Measurements from ENCODE around the gene ACVR1. TPM values are rescaled to one million over a fixed set of nuclear protein-coding genes. Genes with fewer than 3 reads are reported as not detected.
A peak's percentile ranks its signal among the peaks of the same experiment; 100 is the strongest.
"Not testable (repeated sequence)": the region's sequence is repeated elsewhere in the genome, so short reads cannot be mapped to it uniquely, and the experiment has no call there.

Gene ACVR1
- total and polyA plus RNA-seq, 7 experiments from 2014 or later = 6.0 to 42.0 (median 17.8) TPM

- DNase-seq; POLR2A ChIA-PET; H3K4me1 ChIP-seq (ENCODE audit: control insufficient read depth in 2 of 2, insufficient read depth in 2 of 2, low read length in 2 of 2); CTCF ChIA-PET; H3K4me3 Mint-ChIP-seq; H3K27me3 ChIP-seq (ENCODE audit: control insufficient read depth in 2 of 2, insufficient read depth in 2 of 2, low read length in 2 of 2); ATAC-seq; H3K27ac ChIP-seq (ENCODE audit: low read depth, low read length); H3K27ac Mint-ChIP-seq; H3K4me3 ChIP-seq (ENCODE audit: low read length); H3K9me3 ChIP-seq (ENCODE audit: control insufficient read depth in 2 of 3, low read length in 3 of 3); H3K27me3 Mint-ChIP-seq: not testable (repeated sequence)
- peaks cover 34 to 95% (median 93%) of the 10 kb centered on the region in 5 donors for H3K36me3 Mint-ChIP-seq
- peaks cover 3 to 41% (median 20%) of the 10 kb centered on the region in 11 donors for H3K9me3 Mint-ChIP-seq
- peaks cover 0 to 19% (median 0%) of the 10 kb centered on the region in 7 donors for H3K4me1 Mint-ChIP-seq
- intact Hi-C loops (cut with micrococcal nuclease) = loop anchor here in 1 of 2 donors (5.0 kb wide), 1 partner anchor 129 kb away; the partner anchor contains the start of gene ACVR1C
- peaks cover 0 to 12% (median 0%) of the 10 kb centered on the region in 3 experiments for H3K36me3 ChIP-seq (ENCODE audit: control insufficient read depth in 2 of 3, insufficient read depth in 3 of 3, low read length in 3 of 3)
Measured at GRCh38 chr2:157756447-157756846, 119.7 kb downstream of the ACVR1 start.

DNA sequence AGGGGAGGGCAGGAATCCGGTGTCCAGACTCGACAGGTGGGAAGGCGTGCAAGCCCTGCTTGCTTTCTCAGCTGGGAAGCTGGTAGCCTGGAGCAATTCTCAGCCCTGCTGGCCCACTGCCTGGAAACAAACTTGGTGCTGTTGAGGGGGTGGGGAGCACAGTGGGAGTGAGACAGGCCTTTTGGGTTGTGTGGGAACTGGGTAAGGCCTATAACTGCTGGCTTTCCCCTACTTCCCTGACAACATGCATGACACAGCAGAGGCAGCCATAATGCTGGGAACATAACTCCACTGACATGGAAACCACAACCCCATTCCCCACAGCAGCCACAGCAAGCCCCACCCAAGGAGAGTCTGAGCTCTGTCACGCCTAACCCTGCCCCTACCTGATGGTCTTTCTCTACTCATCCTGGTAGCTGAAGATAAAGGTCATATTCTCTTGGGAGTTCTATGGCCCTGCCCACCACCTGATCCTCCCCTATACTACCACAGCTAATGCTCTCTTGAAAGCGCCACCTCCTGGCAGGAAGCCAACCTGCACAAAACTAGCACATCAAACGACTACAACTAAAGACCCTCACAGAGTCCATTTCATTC is 124.6 kb downstream of the ACVR1 start:
- Mint-ChIP-seq H3K9me3 (peaks cover 0 to 15% (median 6%) of the 10 kb centered on the region in 11 donors), H3K27ac (no peak overlapping the region), H3K36me3 (peaks cover 20 to 80% (median 64%) of the 10 kb centered on the region in 5 donors), H3K4me3 (no peak overlapping the region), H3K27me3 (no peaks in the 10 kb centered on the region), H3K4me1 (peaks cover 0 to 36% (median 3%) of the 10 kb centered on the region in 7 donors)
- H3K36me3 ChIP-seq (ENCODE audit: control insufficient read depth in 2 of 3, insufficient read depth in 3 of 3, low read length in 3 of 3) = peaks cover 0 to 10% (median 0%) of the 10 kb centered on the region in 3 experiments
- DNase-seq (peak in 5 of 9 donors; percentile 8 to 23 (median 13)), ATAC-seq (no peak)
- ChIA-PET CTCF (interaction anchor here (4.2 kb wide), 1 partner anchor 449 kb away, joined by 20 read pairs; no protein-coding TSS in a partner anchor), POLR2A (no interaction called here)
- no peaks in the 10 kb centered on the region for H3K9me3 ChIP-seq (ENCODE audit: control insufficient read depth in 2 of 3, low read length in 3 of 3)
- H3K27ac ChIP-seq (ENCODE audit: low read depth, low read length) = no peak overlapping the region
- intact Hi-C loops (cut with micrococcal nuclease) = loop anchor here in 1 of 2 donors (1.0 kb wide), 2 partner anchors 259 to 449 kb away; no protein-coding TSS in a partner anchor
- no peaks in the 10 kb centered on the region for H3K27me3 ChIP-seq (ENCODE audit: control insufficient read depth in 2 of 2, insufficient read depth in 2 of 2, low read length in 2 of 2)
- no peak overlapping the region for H3K4me3 ChIP-seq (ENCODE audit: low read length)
- H3K4me1 ChIP-seq (ENCODE audit: control insufficient read depth in 2 of 2, insufficient read depth in 2 of 2, low read length in 2 of 2) = no peaks in the 10 kb centered on the region

DNA sequence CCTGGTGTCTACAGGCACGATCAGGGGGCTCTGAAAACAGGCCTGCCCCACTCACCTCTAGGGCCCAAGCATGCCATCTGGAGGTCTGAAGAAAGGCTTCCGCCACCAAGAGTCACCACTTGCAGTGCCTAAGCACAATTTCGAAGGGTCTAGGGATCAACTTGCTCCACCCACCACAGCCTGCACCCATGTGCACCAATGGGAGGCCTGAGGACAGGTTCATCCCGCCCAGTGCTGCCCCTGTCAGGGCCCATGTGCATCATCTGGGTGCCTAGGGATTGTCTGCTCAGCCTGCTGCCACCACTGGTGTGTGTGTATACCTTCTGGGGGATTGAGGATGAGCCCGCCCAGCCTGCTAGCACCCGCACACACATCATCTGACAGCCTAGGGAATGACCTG is 126.4 kb downstream of the ACVR1 start:
- ChIA-PET POLR2A (no interaction called here), CTCF (interaction anchor here (4.2 kb wide), 1 partner anchor 447 kb away, joined by 20 read pairs; no protein-coding TSS in a partner anchor)
- Mint-ChIP-seq H3K4me3 (no peak overlapping the region), H3K27ac (no peak overlapping the region), H3K4me1 (peaks cover 0 to 36% (median 4%) of the 10 kb centered on the region in 7 donors), H3K27me3 (no peaks in the 10 kb centered on the region), H3K36me3 (peaks cover 5 to 69% (median 56%) of the 10 kb centered on the region in 5 donors), H3K9me3 (peaks cover 0 to 2% (median 0%) of the 10 kb centered on the region in 11 donors)
- intact Hi-C loops (cut with micrococcal nuclease) = no loop called here
- ATAC-seq = peak; percentile 20
- Histone ChIP-seq H3K4me1 (ENCODE audit: control insufficient read depth in 2 of 2, insufficient read depth in 2 of 2, low read length in 2 of 2) (no peaks in the 10 kb centered on the region), H3K9me3 (ENCODE audit: control insufficient read depth in 2 of 3, low read length in 3 of 3) (no peaks in the 10 kb centered on the region), H3K36me3 (ENCODE audit: control insufficient read depth in 2 of 3, insufficient read depth in 3 of 3, low read length in 3 of 3) (peaks cover 0 to 10% (median 0%) of the 10 kb centered on the region in 3 experiments), H3K27me3 (ENCODE audit: control insufficient read depth in 2 of 2, insufficient read depth in 2 of 2, low read length in 2 of 2) (no peaks in the 10 kb centered on the region), H3K4me3 (ENCODE audit: low read length) (no peak overlapping the region), H3K27ac (ENCODE audit: low read depth, low read length) (no peak overlapping the region)
- no peak for DNase-seq

- peaks cover 0 to 10% (median 0%) of the 10 kb centered on the region in 3 experiments for H3K36me3 ChIP-seq (ENCODE audit: control insufficient read depth in 2 of 3, insufficient read depth in 3 of 3, low read length in 3 of 3)
- no peak overlapping the region for H3K27ac ChIP-seq (ENCODE audit: low read depth, low read length)
- ChIA-PET POLR2A (interaction anchor here (0.7 kb wide), 1 partner anchor 297 kb away, joined by 3 read pairs; no protein-coding TSS in a partner anchor), CTCF (interaction anchor here (4.2 kb wide), 1 partner anchor 446 kb away, joined by 20 read pairs; no protein-coding TSS in a partner anchor)
- intact Hi-C loops (cut with micrococcal nuclease) = no loop called here
- H3K4me1 ChIP-seq (ENCODE audit: control insufficient read depth in 2 of 2, insufficient read depth in 2 of 2, low read length in 2 of 2) = no peaks in the 10 kb centered on the region
- DNase-seq (no peak), ATAC-seq (no peak)
- H3K4me1 Mint-ChIP-seq = peaks cover 0 to 36% (median 4%) of the 10 kb centered on the region in 7 donors
- no peaks in the 10 kb centered on the region for H3K9me3 ChIP-seq (ENCODE audit: control insufficient read depth in 2 of 3, low read length in 3 of 3)
- H3K36me3 Mint-ChIP-seq = peaks cover 5 to 65% (median 46%) of the 10 kb centered on the region in 5 donors
- H3K4me3 ChIP-seq (ENCODE audit: low read length) = no peak overlapping the region
- no peaks in the 10 kb centered on the region for H3K9me3 Mint-ChIP-seq
- peak overlapping the region in 1 of 9 donors; percentile 18 for H3K27ac Mint-ChIP-seq
- H3K27me3 ChIP-seq (ENCODE audit: control insufficient read depth in 2 of 2, insufficient read depth in 2 of 2, low read length in 2 of 2) = no peaks in the 10 kb centered on the region
- no peak overlapping the region for H3K4me3 Mint-ChIP-seq
- H3K27me3 Mint-ChIP-seq = no peaks in the 10 kb centered on the region
Measured at GRCh38 chr2:157748371-157749142, 127.6 kb downstream of the ACVR1 start.

- H3K4me1 Mint-ChIP-seq = peaks cover 0 to 42% (median 4%) of the 10 kb centered on the region in 7 donors
- peaks cover 0 to 10% (median 0%) of the 10 kb centered on the region in 3 experiments for H3K36me3 ChIP-seq (ENCODE audit: control insufficient read depth in 2 of 3, insufficient read depth in 3 of 3, low read length in 3 of 3)
- no peaks in the 10 kb centered on the region for H3K9me3 Mint-ChIP-seq
- no peaks in the 10 kb centered on the region for H3K4me1 ChIP-seq (ENCODE audit: control insufficient read depth in 2 of 2, insufficient read depth in 2 of 2, low read length in 2 of 2)
- no peaks in the 10 kb centered on the region for H3K27me3 Mint-ChIP-seq
- no peak overlapping the region for H3K27ac ChIP-seq (ENCODE audit: low read depth, low read length)
- DNase-seq (no peak), ATAC-seq (no peak)
- POLR2A ChIA-PET = interaction anchor here (0.6 to 0.7 kb wide), 2 partner anchors 296 to 434 kb away, joined by 3 read pairs; no protein-coding TSS in a partner anchor
- no peak overlapping the region for H3K4me3 Mint-ChIP-seq
- CTCF ChIA-PET = no interaction called here
- H3K36me3 Mint-ChIP-seq = peaks cover 8 to 64% (median 45%) of the 10 kb centered on the region in 5 donors
- intact Hi-C loops (cut with micrococcal nuclease) = no loop called here
- H3K4me3 ChIP-seq (ENCODE audit: low read length) = no peak overlapping the region
- no peaks in the 10 kb centered on the region for H3K9me3 ChIP-seq (ENCODE audit: control insufficient read depth in 2 of 3, low read length in 3 of 3)
- H3K27me3 ChIP-seq (ENCODE audit: control insufficient read depth in 2 of 2, insufficient read depth in 2 of 2, low read length in 2 of 2) = no peaks in the 10 kb centered on the region
- no peak overlapping the region for H3K27ac Mint-ChIP-seq
Measured at GRCh38 chr2:157747695-157748370, 128.3 kb downstream of the ACVR1 start.

- Mint-ChIP-seq H3K27me3 (no peaks in the 10 kb centered on the region), H3K36me3 (peaks cover 9 to 63% (median 44%) of the 10 kb centered on the region in 5 donors), H3K4me1 (peaks cover 0 to 39% (median 5%) of the 10 kb centered on the region in 7 donors), H3K27ac (peak overlapping the region in 1 of 9 donors; percentile 15), H3K4me3 (no peak overlapping the region), H3K9me3 (no peaks in the 10 kb centered on the region)
- Histone ChIP-seq H3K27ac (ENCODE audit: low read depth, low read length) (no peak overlapping the region), H3K9me3 (ENCODE audit: control insufficient read depth in 2 of 3, low read length in 3 of 3) (no peaks in the 10 kb centered on the region), H3K27me3 (ENCODE audit: control insufficient read depth in 2 of 2, insufficient read depth in 2 of 2, low read length in 2 of 2) (no peaks in the 10 kb centered on the region), H3K36me3 (ENCODE audit: control insufficient read depth in 2 of 3, insufficient read depth in 3 of 3, low read length in 3 of 3) (peaks cover 0 to 10% (median 0%) of the 10 kb centered on the region in 3 experiments), H3K4me1 (ENCODE audit: control insufficient read depth in 2 of 2, insufficient read depth in 2 of 2, low read length in 2 of 2) (no peaks in the 10 kb centered on the region), H3K4me3 (ENCODE audit: low read length) (no peak overlapping the region)
- DNase-seq = no peak
- ChIA-PET CTCF (no interaction called here), POLR2A (interaction anchor here (0.6 kb wide), 1 partner anchor 434 kb away, joined by 3 read pairs; no protein-coding TSS in a partner anchor)
- intact Hi-C loops (cut with micrococcal nuclease) = no loop called here
- ATAC-seq = no peak
Measured at GRCh38 chr2:157747280-157747679, 128.8 kb downstream of the ACVR1 start.
